Measurements from ENCODE around the gene CUEDC1.

DNA sequence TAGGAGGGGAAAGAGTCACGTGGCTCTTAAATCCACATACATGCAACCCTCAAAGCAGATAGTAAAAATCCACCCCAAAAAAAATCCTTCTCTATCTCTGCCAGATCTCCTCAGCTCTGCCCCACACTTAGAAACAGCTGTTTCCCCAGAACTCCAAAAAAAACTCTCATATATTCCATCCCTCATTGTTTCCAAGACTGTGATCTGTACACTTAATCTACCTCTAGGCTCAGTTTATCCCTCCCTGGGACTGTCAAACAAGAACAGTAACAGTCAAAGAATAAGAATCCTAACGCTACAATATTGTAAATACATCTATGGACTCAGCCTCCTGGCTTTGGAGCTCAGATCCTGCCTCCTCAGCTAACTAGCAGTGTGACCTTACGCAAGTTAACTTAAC is 11.6 kb downstream of the CUEDC1 start:
- TF ChIP-seq EZH2 (IDR thresholded peaks at IDR 0.05) = no peak
- no peak for TF ChIP-seq POLR2AphosphoS5 (IDR thresholded peaks at IDR 0.05; ENCODE audit: borderline replicate concordance, low read depth, low read length)
